Measurements from ENCODE around the gene PRAMEF1. TPM values are rescaled to one million over a fixed set of nuclear protein-coding genes. Genes with fewer than 3 reads are reported as not detected.
"Not testable (repeated sequence)": the region's sequence is repeated elsewhere in the genome, so short reads cannot be mapped to it uniquely, and the experiment has no call there.

Gene PRAMEF1
- total and polyA plus RNA-seq, 10 of the 15 experiments (the other 5 are each of a cell fraction or from before 2014, with no cell fraction given) = not detected

- POLR2A ChIA-PET = no interaction called here
These were observed 12.3 kb upstream of the PRAMEF1 start for GRCh38 chr1:12778907-12779306.

DNA sequence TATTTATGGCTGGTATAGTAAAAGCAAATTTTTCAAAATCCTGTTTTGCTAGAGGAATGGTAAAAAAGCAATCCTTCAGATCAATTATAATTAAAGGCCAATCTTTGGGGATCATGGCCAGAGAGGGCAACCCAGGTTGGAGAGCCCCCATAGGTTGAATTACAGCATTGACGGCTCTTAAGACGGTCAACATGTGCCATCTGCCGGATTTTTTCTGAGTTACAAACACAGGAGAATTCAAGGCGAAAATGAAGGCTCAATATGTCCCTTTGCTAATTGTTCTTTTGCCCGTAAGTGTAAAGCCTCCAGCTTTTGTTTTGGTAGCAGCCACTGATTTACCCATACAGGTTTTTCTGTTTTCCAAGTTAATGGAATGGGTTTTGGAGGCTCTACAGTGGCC is 9.7 kb upstream of the PRAMEF1 start:
- intact Hi-C loops (cut with micrococcal nuclease; ENCODE audit: unreplicated experiment); in situ Hi-C loops (cut with MboI); H4K20me1 ChIP-seq (ENCODE audit: control insufficient read depth, insufficient read depth); ATAC-seq; CTCF ChIA-PET; DNase-seq (ENCODE audit: low read depth, low spot score); H3K27me3 ChIP-seq (replicated peaks in 1 of 2; ENCODE audit: control insufficient read depth in 2 of 2, insufficient read depth in 2 of 2, low read length in 1 of 2); RAD21 ChIA-PET (ENCODE audit: unreplicated experiment); SMC1A ChIA-PET (ENCODE audit: uncharacterized antibody, unreplicated experiment); FAIRE-seq; H2AFZ ChIP-seq (ENCODE audit: control insufficient read depth, low read depth, low read length); H3K4me1 ChIP-seq (ENCODE audit: control insufficient read depth, insufficient read depth, low read length); H3K9me3 ChIP-seq (replicated peaks; ENCODE audit: control insufficient read depth, insufficient read depth, low read length); H3K27ac ChIP-seq (ENCODE audit: control insufficient read depth, insufficient read depth); BruUV-seq (replicated peaks); H3K4me2 ChIP-seq (ENCODE audit: control insufficient read depth, insufficient read depth); H3K9ac ChIP-seq (ENCODE audit: control insufficient read depth, insufficient read depth, low read length); H3K4me3 ChIP-seq; H3K36me3 ChIP-seq (ENCODE audit: control insufficient read depth in 2 of 2, insufficient read depth in 2 of 2, low read length in 1 of 2); H3K79me2 ChIP-seq (ENCODE audit: control insufficient read depth, insufficient read depth, low read length); POLR2A ChIA-PET: not testable (repeated sequence)
- 75% methylated on average over 4 of the region's 5 CpGs for WGBS (ENCODE audit: insufficient coverage, insufficient replicate concordance, low lambda C conversion rate, missing lambda C conversion rate)

More at GRCh38 chr1:12778907-12779306, 12.3 kb upstream of the PRAMEF1 start:
- SMC1A ChIA-PET (ENCODE audit: uncharacterized antibody, unreplicated experiment) = no interaction called here
- RAD21 ChIA-PET (ENCODE audit: unreplicated experiment) = no interaction called here
- no TSS peak for BruUV-seq (replicated peaks)
- no peak for TF ChIP-seq MTA2 (IDR thresholded peaks at IDR 0.05; ENCODE audit: low read depth)
- TF ChIP-seq YBX1 (IDR thresholded peaks at IDR 0.05) = no peak
- TF ChIP-seq, protein P1, sequence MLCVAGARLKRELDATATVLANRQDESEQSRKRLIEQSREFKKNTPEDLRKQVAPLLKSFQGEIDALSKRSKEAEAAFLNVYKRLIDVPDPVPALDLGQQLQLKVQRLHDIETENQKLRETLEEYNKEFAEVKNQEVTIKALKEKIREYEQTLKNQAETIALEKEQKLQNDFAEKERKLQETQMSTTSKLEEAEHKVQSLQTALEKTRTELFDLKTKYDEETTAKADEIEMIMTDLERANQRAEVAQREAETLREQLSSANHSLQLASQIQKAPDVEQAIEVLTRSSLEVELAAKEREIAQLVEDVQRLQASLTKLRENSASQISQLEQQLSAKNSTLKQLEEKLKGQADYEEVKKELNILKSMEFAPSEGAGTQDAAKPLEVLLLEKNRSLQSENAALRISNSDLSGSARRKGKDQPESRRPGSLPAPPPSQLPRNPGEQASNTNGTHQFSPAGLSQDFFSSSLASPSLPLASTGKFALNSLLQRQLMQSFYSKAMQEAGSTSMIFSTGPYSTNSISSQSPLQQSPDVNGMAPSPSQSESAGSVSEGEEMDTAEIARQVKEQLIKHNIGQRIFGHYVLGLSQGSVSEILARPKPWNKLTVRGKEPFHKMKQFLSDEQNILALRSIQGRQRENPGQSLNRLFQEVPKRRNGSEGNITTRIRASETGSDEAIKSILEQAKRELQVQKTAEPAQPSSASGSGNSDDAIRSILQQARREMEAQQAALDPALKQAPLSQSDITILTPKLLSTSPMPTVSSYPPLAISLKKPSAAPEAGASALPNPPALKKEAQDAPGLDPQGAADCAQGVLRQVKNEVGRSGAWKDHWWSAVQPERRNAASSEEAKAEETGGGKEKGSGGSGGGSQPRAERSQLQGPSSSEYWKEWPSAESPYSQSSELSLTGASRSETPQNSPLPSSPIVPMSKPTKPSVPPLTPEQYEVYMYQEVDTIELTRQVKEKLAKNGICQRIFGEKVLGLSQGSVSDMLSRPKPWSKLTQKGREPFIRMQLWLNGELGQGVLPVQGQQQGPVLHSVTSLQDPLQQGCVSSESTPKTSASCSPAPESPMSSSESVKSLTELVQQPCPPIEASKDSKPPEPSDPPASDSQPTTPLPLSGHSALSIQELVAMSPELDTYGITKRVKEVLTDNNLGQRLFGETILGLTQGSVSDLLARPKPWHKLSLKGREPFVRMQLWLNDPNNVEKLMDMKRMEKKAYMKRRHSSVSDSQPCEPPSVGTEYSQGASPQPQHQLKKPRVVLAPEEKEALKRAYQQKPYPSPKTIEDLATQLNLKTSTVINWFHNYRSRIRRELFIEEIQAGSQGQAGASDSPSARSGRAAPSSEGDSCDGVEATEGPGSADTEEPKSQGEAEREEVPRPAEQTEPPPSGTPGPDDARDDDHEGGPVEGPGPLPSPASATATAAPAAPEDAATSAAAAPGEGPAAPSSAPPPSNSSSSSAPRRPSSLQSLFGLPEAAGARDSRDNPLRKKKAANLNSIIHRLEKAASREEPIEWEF (IDR thresholded peaks at IDR 0.05; ENCODE audit: insufficient replicate concordance, low read depth, low read length) = no peak
- H3K27ac ChIP-seq (ENCODE audit: control insufficient read depth, insufficient read depth) = no peak overlapping the region
- H4K20me1 ChIP-seq (ENCODE audit: control insufficient read depth, insufficient read depth) = no peaks in the 10 kb centered on the region
- H3K27me3 ChIP-seq (replicated peaks in 1 of 2; ENCODE audit: control insufficient read depth in 2 of 2, insufficient read depth in 2 of 2, low read length in 1 of 2) = no peaks in the 10 kb centered on the region
- WGBS (ENCODE audit: insufficient coverage, insufficient replicate concordance, low lambda C conversion rate, missing lambda C conversion rate) = 31% methylated on average over 6 of the region's 6 CpGs
- H2AFZ ChIP-seq (ENCODE audit: control insufficient read depth, low read depth, low read length) = no peak overlapping the region
- no peaks in the 10 kb centered on the region for H3K9me3 ChIP-seq (replicated peaks; ENCODE audit: control insufficient read depth, insufficient read depth, low read length)
- FAIRE-seq (no peak), DNase-seq (ENCODE audit: low read depth, low spot score) (no peak), ATAC-seq (no peak)
- no peak overlapping the region for H3K4me2 ChIP-seq (ENCODE audit: control insufficient read depth, insufficient read depth)
- H3K4me1 ChIP-seq (ENCODE audit: control insufficient read depth, insufficient read depth, low read length) = no peaks in the 10 kb centered on the region
- intact Hi-C loops (cut with micrococcal nuclease; ENCODE audit: unreplicated experiment) (no loop called here), in situ Hi-C loops (cut with MboI) (no loop called here)
- H3K4me3 ChIP-seq = no peak overlapping the region
- H3K9ac ChIP-seq (ENCODE audit: control insufficient read depth, insufficient read depth, low read length) = no peak overlapping the region
- no peaks in the 10 kb centered on the region for H3K79me2 ChIP-seq (ENCODE audit: control insufficient read depth, insufficient read depth, low read length)
- no peaks in the 10 kb centered on the region for H3K36me3 ChIP-seq (ENCODE audit: control insufficient read depth in 2 of 2, insufficient read depth in 2 of 2, low read length in 1 of 2)
- CTCF ChIA-PET = no interaction called here

GRCh38 chr1:12783783-12784182 is 7.4 kb upstream of the PRAMEF1 start:
- H4K20me1 ChIP-seq (ENCODE audit: control insufficient read depth, insufficient read depth); H3K4me3 ChIP-seq; H3K36me3 ChIP-seq (ENCODE audit: control insufficient read depth in 2 of 2, insufficient read depth in 2 of 2, low read length in 1 of 2); BruUV-seq (replicated peaks); H3K4me1 ChIP-seq (ENCODE audit: control insufficient read depth, insufficient read depth, low read length); SMC1A ChIA-PET (ENCODE audit: uncharacterized antibody, unreplicated experiment); H3K4me2 ChIP-seq (ENCODE audit: control insufficient read depth, insufficient read depth); H3K79me2 ChIP-seq (ENCODE audit: control insufficient read depth, insufficient read depth, low read length); FAIRE-seq; in situ Hi-C loops (cut with MboI); H3K27me3 ChIP-seq (replicated peaks in 1 of 2; ENCODE audit: control insufficient read depth in 2 of 2, insufficient read depth in 2 of 2, low read length in 1 of 2); H3K27ac ChIP-seq (ENCODE audit: control insufficient read depth, insufficient read depth); H2AFZ ChIP-seq (ENCODE audit: control insufficient read depth, low read depth, low read length); CTCF ChIA-PET; H3K9me3 ChIP-seq (replicated peaks; ENCODE audit: control insufficient read depth, insufficient read depth, low read length); H3K9ac ChIP-seq (ENCODE audit: control insufficient read depth, insufficient read depth, low read length); intact Hi-C loops (cut with micrococcal nuclease; ENCODE audit: unreplicated experiment); RAD21 ChIA-PET (ENCODE audit: unreplicated experiment); DNase-seq (ENCODE audit: low read depth, low spot score); ATAC-seq; POLR2A ChIA-PET: not testable (repeated sequence)
- 42% methylated on average over 6 of the region's 7 CpGs for WGBS (ENCODE audit: insufficient coverage, insufficient replicate concordance, low lambda C conversion rate, missing lambda C conversion rate)
